Ovary (tissue), 9 donors: ENCODE measurements around the gene CHD2. TPM values are rescaled to one million over a fixed set of nuclear protein-coding genes. Genes with fewer than 3 reads are reported as not detected.

ENCODE experiments used
- DNase-seq, 5 donors: peaks; one replicate each; pipeline ENCODE4 v3.0.0-alpha.2; 2019 to 2020
- H3K27ac ChIP-seq, 2 donors: fragments of 200-600 bp; one replicate each; pipeline versions ENCODE4 v1.5.1 to v1.8.0; 2019 to 2022
- H3K27me3 ChIP-seq: fragments of 200-600 bp; one replicate; pipeline ENCODE4 v1.8.0; 2022
- H3K36me3 ChIP-seq: fragments of 200-600 bp; sonication (generic); one replicate; pipeline ENCODE4 v1.5.1; 2019
- H3K4me1 ChIP-seq: one replicate; pipeline ENCODE4 v1.8.1; 2013; ENCODE audit warnings: mild to moderate bottlenecking, moderate library complexity; ENCODE audit not compliant: insufficient read depth
- H3K4me3 ChIP-seq: fragments of 200-600 bp; sonication (generic); one replicate; pipeline ENCODE4 v1.5.1; 2017
- H3K9me3 ChIP-seq, 2 donors: fragments of 200-600 bp in 1 of 2; sonication (generic) in 1 of 2; one replicate each; pipeline versions ENCODE4 v1.5.1 to v1.8.1; 2013 to 2019; ENCODE audit warnings: mild to moderate bottlenecking in 1 of 2, moderate library complexity in 1 of 2
- CTCF ChIP-seq, 3 donors: fragments of 450-650 bp in 2 of 3; fragments of 200-600 bp in 1 of 3; IDR thresholded peaks; one replicate each; pipeline versions ENCODE4 v1.5.1 to v1.8.0; 2016 to 2022; ENCODE audit warnings: antibody characterized with exemption in 3 of 3, mild to moderate bottlenecking in 1 of 3
- EP300 ChIP-seq: sonication (generic); formaldehyde crosslinking; IDR thresholded peaks from one replicate; pipeline ENCODE4 v1.6.1; 2017; ENCODE audit warnings: antibody characterized with exemption
- POLR2A ChIP-seq: fragments of 450-650 bp; IDR thresholded peaks from one replicate; pipeline ENCODE4 v1.6.1; 2017; ENCODE audit warnings: antibody characterized with exemption, mild to moderate bottlenecking, moderate library complexity
- WGBS, 3 donors: extraction: QIAGEN DNeasy Blood & Tissue Kit in 1 of 3; methylation state at CpG; one replicate each; pipeline versions ENCODE4 v1.1.5 to v1.1.7; 2013 to 2017; 5-methylcytosine and 5-hydroxymethylcytosine counted together
- intact Hi-C, 4 donors: fragments of 100-400 bp; cut with DNase I; formaldehyde crosslinking; loops; one replicate each; pipeline versions ENCODE4 v1.11.0 to v1.15.1; 2022 to 2023
- polyA plus RNA-seq, 2 donors: library from polyadenylated mRNA; stranded (reverse); fragments of 200-250 nt in 1 of 2; fragments of 350-450 nt in 1 of 2; fragmentation: Illumina TruSeq in 1 of 2; extraction: RNeasy Lipid Tissue Mini Kit (QIAGEN cat#74804) in 1 of 2; gene quantifications; one replicate each; pipeline ENCODE4 v1.2.3, GENCODE V29; 2013 to 2014
- total RNA-seq, 7 donors: library from RNA; depleted of rRNA in 2 of 7; stranded (reverse); fragments of >200 nt in 2 of 7; fragmentation: NEBNext Ultra II Directional in 3 of 7; extraction: Animal tissue kit (Norgen Biotek cat#: 25700) in 3 of 7; gene quantifications; one replicate each; pipeline versions ENCODE4 v1.1.0 to v1.2.4, GENCODE V29; 2016 to 2023
- donor health status: DM: no; HTN: no; CAD: no; lungs with moderate emphysema.
- donor health status: DM: no; HTN: no; CAD: no.
- donor health status: Bipolar disorder and iron deficiency.
- donor health status: DM: yes; HTN: yes; CAD: no.
- donor health status: DM: no; HTN: no; CAD: no.
- donor health status: DM: yes; HTN: yes; CAD: no.

CHD2 gene
- total and polyA plus RNA-seq, 9 donors, result 43.6 to 146 (median 98.2) TPM

DNA sequence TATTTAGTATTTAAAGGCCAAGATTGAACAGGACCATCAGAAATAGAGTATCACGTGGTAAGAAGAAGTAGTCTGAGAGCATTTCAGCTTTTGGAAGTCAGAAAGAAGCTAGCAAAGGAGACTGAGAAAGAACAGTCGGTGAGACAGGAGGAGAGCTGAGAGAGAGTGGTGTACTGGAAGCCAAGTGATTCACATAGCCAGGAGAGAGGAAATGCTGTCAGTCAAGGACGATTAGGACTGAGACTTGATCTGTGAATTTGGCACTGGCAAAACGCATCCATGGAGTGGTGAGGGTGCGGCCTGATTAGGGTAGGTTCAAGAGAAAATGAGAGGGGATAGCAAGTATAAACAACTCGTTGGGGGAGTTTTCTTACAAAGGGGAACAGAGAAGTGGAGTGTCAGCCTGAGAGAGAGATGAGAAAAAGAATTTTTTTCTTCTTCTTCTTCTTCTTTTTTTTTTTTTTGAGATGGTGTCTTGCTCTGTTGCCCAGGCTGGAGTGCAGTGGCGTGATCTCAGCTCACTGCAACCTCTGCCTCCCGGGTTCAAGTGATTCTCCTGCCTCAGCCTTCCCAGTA, 44.9 kb downstream of the CHD2 start:
- intact Hi-C loops, result no loop called here
- Histone ChIP-seq H3K4me1 (no peaks in the 10 kb centered on the region), H3K36me3 (no peaks in the 10 kb centered on the region), H3K4me3 (no peak overlapping the region), H3K27ac (no peak overlapping the region), H3K27me3 (no peaks in the 10 kb centered on the region), H3K9me3 (peaks cover 0 to 9% of the 10 kb centered on the region in 2 donors)
- DNase-seq, result no peak
- 86 to 88% (median 87%) methylated on average over 8 of the region's 8 CpGs for WGBS, 3 donors
- TF ChIP-seq CTCF (IDR thresholded peaks at IDR 0.05) (no peak), POLR2A (no peak), EP300 (no peak)

GRCh38 chr15:92947071-92947730, 47.1 kb downstream of the CHD2 start:
- intact Hi-C loops, result no loop called here
- H3K27ac ChIP-seq, result no peak overlapping the region
- H3K4me3 ChIP-seq, result no peak overlapping the region
- WGBS, 3 donors, result 89 to 94% (median 93%) methylated on average over 5 of the region's 5 CpGs
- H3K36me3 ChIP-seq, result no peaks in the 10 kb centered on the region
- peaks cover 0 to 9% of the 10 kb centered on the region in 2 donors for H3K9me3 ChIP-seq
- TF ChIP-seq CTCF (IDR thresholded peaks at IDR 0.05) (no peak), POLR2A (no peak), EP300 (no peak)
- H3K27me3 ChIP-seq, result no peaks in the 10 kb centered on the region
- H3K4me1 ChIP-seq, result no peaks in the 10 kb centered on the region
- no peak for DNase-seq

DNA sequence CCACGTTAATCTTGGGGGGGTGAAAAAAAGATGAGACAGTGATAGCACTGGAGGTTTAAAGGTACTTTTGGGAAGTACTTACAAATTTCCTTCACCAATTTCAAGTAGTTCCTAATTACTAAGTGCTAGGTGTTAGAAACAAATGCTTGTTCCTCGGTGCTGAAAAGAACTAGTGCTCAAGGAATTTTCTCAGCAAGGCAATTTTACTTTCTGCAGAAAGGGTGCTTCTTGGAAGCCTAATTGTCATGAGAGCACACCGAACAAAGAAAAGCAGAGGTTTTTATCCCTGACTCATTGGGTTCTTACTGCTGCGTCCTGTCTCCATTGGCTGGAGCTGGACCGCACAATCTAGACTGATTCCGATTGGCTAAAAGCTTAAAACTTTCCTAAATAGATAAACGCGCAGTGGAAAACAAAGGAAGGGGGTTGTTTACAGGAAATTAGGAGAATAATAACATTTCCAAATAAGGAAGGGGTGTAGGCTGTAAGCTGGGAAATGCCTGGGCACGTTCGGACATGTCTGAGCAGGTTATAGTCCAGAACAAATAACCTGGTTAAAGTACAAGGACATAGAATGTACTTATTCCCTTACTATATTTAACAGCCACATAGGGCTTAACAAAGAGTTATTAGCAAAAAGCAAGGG, 49.6 kb downstream of the CHD2 start:
- no peak for DNase-seq
- TF ChIP-seq EP300 (no peak), CTCF (IDR thresholded peaks at IDR 0.05) (no peak), POLR2A (no peak)
- Histone ChIP-seq H3K27me3 (no peaks in the 10 kb centered on the region), H3K4me1 (no peaks in the 10 kb centered on the region), H3K36me3 (no peaks in the 10 kb centered on the region), H3K4me3 (no peak overlapping the region), H3K27ac (no peak overlapping the region), H3K9me3 (peaks cover 0 to 9% of the 10 kb centered on the region in 2 donors)
- intact Hi-C loops, result no loop called here
- 97% methylated on average over 10 of the region's 10 CpGs for WGBS, 3 donors

DNA sequence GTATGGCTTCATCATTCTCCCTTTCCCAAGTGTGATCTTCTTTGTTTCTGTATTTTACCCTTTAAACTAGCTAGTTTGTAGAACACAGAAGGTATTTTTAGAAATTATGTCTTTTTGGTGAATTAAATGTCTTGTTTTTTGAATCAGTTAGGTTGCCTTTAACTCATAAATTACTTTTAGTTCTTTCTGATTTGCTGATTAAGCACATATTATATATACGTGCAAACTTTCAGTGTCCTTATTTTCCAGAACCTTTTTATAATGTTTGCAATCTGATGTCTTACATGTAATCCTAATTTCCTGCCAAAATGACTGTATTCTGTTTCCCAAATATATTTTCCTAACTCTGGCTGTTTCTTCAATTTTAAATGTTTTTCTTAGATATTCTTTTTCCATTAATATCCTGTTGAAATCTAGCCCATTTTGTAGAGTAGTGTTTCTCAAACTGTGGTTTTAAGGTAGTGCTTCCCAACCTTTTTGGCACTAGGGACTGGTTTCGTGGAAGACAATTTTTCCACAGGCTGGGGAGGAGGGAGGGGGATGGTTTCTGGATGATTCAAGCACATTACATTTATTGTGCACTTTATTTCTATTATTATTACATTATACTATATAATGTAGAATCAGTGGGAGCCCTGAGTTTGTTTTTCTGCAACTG, 51.8 kb downstream of the CHD2 start:
- H3K27ac ChIP-seq, result no peak overlapping the region
- H3K9me3 ChIP-seq, result peaks cover 0 to 9% of the 10 kb centered on the region in 2 donors
- H3K4me1 ChIP-seq, result no peaks in the 10 kb centered on the region
- DNase-seq, result no peak
- no peak overlapping the region for H3K4me3 ChIP-seq
- H3K27me3 ChIP-seq, result no peaks in the 10 kb centered on the region
- intact Hi-C loops, result no loop called here
- WGBS, 3 donors, result 31 to 51% (median 45%) methylated on average over 2 of the region's 2 CpGs
- H3K36me3 ChIP-seq, result no peaks in the 10 kb centered on the region
- no peak for TF ChIP-seq POLR2A
- no peak for TF ChIP-seq EP300
- no peak for TF ChIP-seq CTCF (IDR thresholded peaks at IDR 0.05)
